Pancreas (tissue), 10 donors: ENCODE data around the gene EPS8L2. TPM values are rescaled to one million over a fixed set of nuclear protein-coding genes. Genes with fewer than 3 reads are reported as not detected.

Experiments
- ATAC-seq, 4 donors: fragments of 200-7000 bp; cut with Tn5 transposase; one replicate each; pipeline versions ENCODE4 v1.8.0 to v1.9.1; 2020; ENCODE audit warnings: mild to moderate bottlenecking in 4 of 4, moderate library complexity in 4 of 4
- DNase-seq, 6 donors: peaks; one replicate each; pipeline ENCODE4 v3.0.0-alpha.2; 2020
- FAIRE-seq: peaks from 2 replicates; lab custom pipeline; 2012; peaks lifted over from hg19 to GRCh38; lab: Jason Lieb, UNC
- H3K27ac ChIP-seq, 4 donors: fragments of 200-600 bp; sonication (generic); 1 replicate in 3 of 4; 2 replicates in 1 of 4; pipeline versions ENCODE4 v1.5.0 to v1.8.0; 2020
- H3K27me3 ChIP-seq, 4 donors: fragments of 200-600 bp; one replicate each; pipeline ENCODE4 v1.8.0; 2021
- H3K36me3 ChIP-seq, 3 donors: fragments of 200-600 bp; sonication (generic) in 1 of 3; one replicate each; pipeline versions ENCODE4 v1.5.0 to v1.8.0; 2020 to 2021
- H3K4me1 ChIP-seq, 3 donors: fragments of 200-600 bp; one replicate each; pipeline ENCODE4 v1.8.0; 2021
- H3K4me3 ChIP-seq, 4 donors: fragments of 200-600 bp; sonication (generic) in 2 of 4; one replicate each; pipeline versions ENCODE4 v1.5.0 to v1.8.0; 2020 to 2021
- H3K9me3 ChIP-seq, 4 donors: fragments of 200-600 bp; one replicate each; pipeline ENCODE4 v1.8.0; 2021
- CTCF ChIP-seq, 4 donors: fragments of 200-600 bp; sonication (generic) in 3 of 4; IDR thresholded peaks; one replicate each; pipeline versions ENCODE4 v1.5.0 to v1.8.0; 2021; ENCODE audit warnings: antibody characterized with exemption in 4 of 4
- WGBS, 2 donors: extraction: QIAGEN DNeasy Blood & Tissue Kit; methylation state at CpG; one replicate each; pipeline ENCODE4 v1.1.7; 2013; 5-methylcytosine and 5-hydroxymethylcytosine counted together
- intact Hi-C, 3 donors: fragments of 100-400 bp; cut with DNase I; formaldehyde crosslinking; loops; one replicate each; pipeline versions ENCODE4 v1.11.1 to v1.14.2; 2022
- polyA plus RNA-seq, 2 donors: library from polyadenylated mRNA; stranded (reverse); fragments of 200-250 nt; gene quantifications; one replicate each; pipeline ENCODE4 v1.2.3, GENCODE V29; 2013
- total RNA-seq, 6 donors: library from RNA; stranded (reverse); fragmentation: NEBNext Ultra II Directional in 4 of 6; extraction: Animal tissue kit (Norgen Biotek cat#: 25700) in 4 of 6; gene quantifications; one replicate each; pipeline versions ENCODE4 v1.2.1 to v1.2.4, GENCODE V29; 2021 to 2023
- donor health status: healthy with polysubstance abuse.
- donor health status: DM: no; HTN: no; CAD: no; lungs with moderate emphysema.
- donor health status: DM: no; HTN: no; CAD: no.
- donor health status: control.
- donor health status: control.
- donor health status: Bipolar disorder and iron deficiency.
- donor health status: DM: yes; HTN: yes; CAD: no.
- donor health status: DM: no; HTN: no; CAD: no.
- donor health status: DM: no; HTN: no; CAD: no.
- donor health status: DM: yes; HTN: yes; CAD: no.

The EPS8L2 gene
- total and polyA plus RNA-seq, 8 donors, result 58.1 to 286 (median 93.3) TPM

GRCh38 chr11:708511-708910 is 2.5 kb downstream of the EPS8L2 start:
- ATAC-seq (no peak), DNase-seq (peak in 3 of 6 donors; percentile 18 to 74 (median 51)), FAIRE-seq (no peak)
- 62 to 75% methylated on average over 5 to 7 of the region's 7 CpGs for WGBS, 2 donors
- Histone ChIP-seq H3K27me3 (no peaks in the 10 kb centered on the region), H3K4me1 (peaks cover 25 to 37% (median 32%) of the 10 kb centered on the region in 3 donors), H3K27ac (peak overlapping the region; percentile 81 to 93 (median 86)), H3K9me3 (no peaks in the 10 kb centered on the region), H3K4me3 (peak overlapping the region in 1 of 4 donors; percentile 80), H3K36me3 (no peaks in the 10 kb centered on the region)
- no peak for TF ChIP-seq CTCF (IDR thresholded peaks at IDR 0.05)
- intact Hi-C loops, result no loop called here

- H3K4me3 ChIP-seq, result no peak overlapping the region
- H3K4me1 ChIP-seq, result peaks cover 20 to 31% (median 29%) of the 10 kb centered on the region in 3 donors
- ATAC-seq, result no peak
- H3K27me3 ChIP-seq, result no peaks in the 10 kb centered on the region
- peak in 3 of 6 donors; percentile 25 to 75 (median 49) for DNase-seq
- H3K27ac ChIP-seq, result peak overlapping the region in 2 of 4 donors; percentile 53 to 66
- WGBS, 2 donors, result 64 to 77% methylated on average over 27 of the region's 27 CpGs
- no peak for TF ChIP-seq CTCF (IDR thresholded peaks at IDR 0.05)
- intact Hi-C loops, result no loop called here
- FAIRE-seq, result no peak
- no peaks in the 10 kb centered on the region for H3K36me3 ChIP-seq
- no peaks in the 10 kb centered on the region for H3K9me3 ChIP-seq
Measured at GRCh38 chr11:709109-709997, 3.3 kb downstream of the EPS8L2 start.

GRCh38 chr11:714436-714835 is 8.4 kb downstream of the EPS8L2 start:
- TF ChIP-seq CTCF (IDR thresholded peaks at IDR 0.05), result no peak
- DNase-seq (no peak), FAIRE-seq (no peak), ATAC-seq (no peak)
- peaks cover 0 to 2% (median 0%) of the 10 kb centered on the region in 3 donors for H3K36me3 ChIP-seq
- intact Hi-C loops, result no loop called here
- no peaks in the 10 kb centered on the region for H3K9me3 ChIP-seq
- no peak overlapping the region for H3K4me3 ChIP-seq
- H3K4me1 ChIP-seq, result peaks cover 7 to 14% (median 10%) of the 10 kb centered on the region in 3 donors
- 96 to 99% methylated on average over 6 of the region's 6 CpGs for WGBS, 2 donors
- H3K27ac ChIP-seq, result no peak overlapping the region
- no peaks in the 10 kb centered on the region for H3K27me3 ChIP-seq

GRCh38 chr11:719214-720016 is 13.4 kb downstream of the EPS8L2 start:
- peak in 2 of 6 donors; percentile 30 to 65 for DNase-seq
- no peaks in the 10 kb centered on the region for H3K9me3 ChIP-seq
- no peak overlapping the region for H3K4me3 ChIP-seq
- peaks cover 0 to 22% (median 0%) of the 10 kb centered on the region in 3 donors for H3K36me3 ChIP-seq
- no peak overlapping the region for H3K27ac ChIP-seq
- no peak for FAIRE-seq
- no peak for ATAC-seq
- WGBS, 2 donors, result 87 to 89% methylated on average over 33 to 34 of the region's 34 CpGs
- intact Hi-C loops, result loop anchor here in 2 of 3 donors (5.0 to 10.0 kb wide), 3 partner anchors 57 to 165 kb away; no protein-coding TSS in a partner anchor
- TF ChIP-seq CTCF (IDR thresholded peaks at IDR 0.05), result no peak
- no peaks in the 10 kb centered on the region for H3K27me3 ChIP-seq
- no peaks in the 10 kb centered on the region for H3K4me1 ChIP-seq
